GM20431 (cell line): Measurements from ENCODE around the gene ADAM22.

Experiments used
- in situ Hi-C: fragments of 300-500 bp; cut with MseI, MboI; formaldehyde crosslinking; loops from one replicate; pipeline ENCODE4 v1.15.0; 2020; ENCODE audit warnings: low sequenced_read_pairs; ENCODE audit not compliant: unreplicated experiment

Gene ADAM22

DNA sequence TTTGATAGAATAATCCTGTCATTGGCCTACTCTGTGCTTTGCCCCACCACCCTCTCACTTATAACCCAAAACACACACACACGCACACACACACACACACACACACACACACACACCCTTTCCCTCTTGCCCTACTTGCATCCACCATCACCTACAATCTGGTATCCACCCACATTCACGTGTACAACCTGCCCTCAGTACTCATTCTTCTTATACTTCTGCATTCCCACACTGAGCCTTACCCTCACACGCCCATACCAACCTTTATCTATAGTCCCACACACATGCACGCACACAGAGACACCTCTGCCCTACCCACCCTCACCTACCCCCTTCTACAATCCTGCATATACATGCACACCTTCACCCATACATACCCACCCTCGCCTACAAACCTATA lies 296.6 kb downstream of the ADAM22 start:
- in situ Hi-C loops, result no loop called here

DNA sequence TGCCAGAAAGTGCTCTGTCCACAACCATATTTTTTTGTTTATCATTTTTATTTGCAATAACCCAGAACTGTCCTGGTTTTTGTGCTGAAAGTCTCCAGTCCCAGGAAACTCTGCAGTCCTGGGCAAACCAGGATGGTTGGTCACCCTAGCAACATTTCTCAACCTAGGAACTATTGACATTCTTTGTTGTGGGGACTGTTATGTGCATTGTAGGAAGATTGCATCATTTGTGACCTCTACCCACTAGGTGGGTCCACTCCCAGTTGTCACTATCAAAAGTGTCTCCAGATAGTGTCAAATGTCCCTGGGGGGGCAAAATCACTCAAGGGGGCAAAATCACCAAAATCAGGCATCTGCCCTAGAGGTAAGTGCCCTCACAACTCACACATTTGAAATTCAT lies 299.8 kb downstream of the ADAM22 start:
- in situ Hi-C loops, result no loop called here

GRCh38 chr7:88239852-88240251 lies 305.8 kb downstream of the ADAM22 start:
- in situ Hi-C loops, result no loop called here

GRCh38 chr7:88243345-88243909 lies 309.4 kb downstream of the ADAM22 start:
- in situ Hi-C loops, result no loop called here

- in situ Hi-C loops, result no loop called here
Measured at GRCh38 chr7:88244258-88244657, 310.2 kb downstream of the ADAM22 start.
